Measurements from ENCODE around the gene TAL1.

The TAL1 gene

GRCh38 chr1:47216278-47217059 is 15.6 kb downstream of the TAL1 start:
- no peak overlapping the region for H3K4me3 Mint-ChIP-seq
- H3K36me3 Mint-ChIP-seq (ENCODE audit: low read depth), result no peaks in the 10 kb centered on the region
- peaks cover 31% of the 10 kb centered on the region for H3K27me3 Mint-ChIP-seq (ENCODE audit: low read depth)
- no peaks in the 10 kb centered on the region for H3K9me3 Mint-ChIP-seq
- no peaks in the 10 kb centered on the region for H3K4me1 Mint-ChIP-seq
- TF ChIP-seq CTCF (IDR thresholded peaks at IDR 0.05; ENCODE audit: unreplicated experiment in 3 of 3), result no peak
- no peak overlapping the region for H3K27ac Mint-ChIP-seq

DNA sequence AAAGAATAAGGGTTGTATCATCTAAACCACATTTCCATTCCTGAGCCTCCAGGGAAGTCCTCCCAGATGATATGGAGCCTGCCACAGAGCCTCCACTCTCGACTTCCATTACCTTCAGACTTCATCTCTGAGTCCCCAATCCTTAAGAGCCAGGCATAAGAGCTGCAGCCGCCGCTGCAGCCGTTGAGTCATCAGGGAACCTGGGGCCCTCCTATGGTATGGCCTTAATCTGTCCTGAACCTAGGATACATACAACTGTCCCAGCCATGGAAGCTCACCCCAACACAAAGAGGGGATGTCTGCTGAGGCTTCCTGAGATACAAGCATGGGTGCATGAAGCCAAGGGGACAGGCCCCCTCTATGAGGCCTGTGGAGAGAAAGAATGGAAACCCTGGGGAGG is 16.3 kb downstream of the TAL1 start:
- TF ChIP-seq CTCF (IDR thresholded peaks at IDR 0.05; ENCODE audit: unreplicated experiment in 3 of 3), result no peak
- H3K9me3 Mint-ChIP-seq, result no peaks in the 10 kb centered on the region
- H3K27me3 Mint-ChIP-seq (ENCODE audit: low read depth), result peaks cover 31% of the 10 kb centered on the region
- H3K36me3 Mint-ChIP-seq (ENCODE audit: low read depth), result no peaks in the 10 kb centered on the region
- H3K27ac Mint-ChIP-seq, result no peak overlapping the region
- H3K4me3 Mint-ChIP-seq, result no peak overlapping the region
- H3K4me1 Mint-ChIP-seq, result no peaks in the 10 kb centered on the region

DNA sequence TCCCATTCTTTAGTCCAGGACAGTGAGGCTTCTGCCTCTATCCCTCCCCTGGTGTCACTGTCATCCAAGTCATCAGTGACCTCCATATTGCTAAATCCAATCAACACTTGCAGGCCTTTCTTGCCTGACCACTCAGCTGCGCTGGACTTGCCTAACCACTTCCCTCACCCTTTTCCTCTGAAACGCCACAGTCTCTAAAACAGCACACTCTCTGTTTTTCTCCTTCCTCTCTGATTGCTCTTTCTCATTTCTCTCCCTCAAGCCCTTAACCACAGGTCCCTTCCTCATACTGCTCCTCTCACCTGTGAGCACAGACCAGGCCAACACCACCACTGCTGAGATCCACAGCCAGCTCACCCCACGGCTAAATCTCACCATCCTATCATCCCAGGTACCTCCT is 17.5 kb downstream of the TAL1 start:
- Mint-ChIP-seq H3K4me1 (no peaks in the 10 kb centered on the region), H3K9me3 (no peaks in the 10 kb centered on the region), H3K27ac (no peak overlapping the region), H3K36me3 (ENCODE audit: low read depth) (no peaks in the 10 kb centered on the region), H3K27me3 (ENCODE audit: low read depth) (peaks cover 35% of the 10 kb centered on the region), H3K4me3 (no peak overlapping the region)
- no peak for TF ChIP-seq CTCF (IDR thresholded peaks at IDR 0.05; ENCODE audit: unreplicated experiment in 3 of 3)

GRCh38 chr1:47213230-47213963 is 18.6 kb downstream of the TAL1 start:
- Mint-ChIP-seq H3K9me3 (no peaks in the 10 kb centered on the region), H3K4me1 (no peaks in the 10 kb centered on the region), H3K4me3 (no peak overlapping the region), H3K36me3 (ENCODE audit: low read depth) (no peaks in the 10 kb centered on the region), H3K27ac (no peak overlapping the region), H3K27me3 (ENCODE audit: low read depth) (peaks cover 36% of the 10 kb centered on the region)
- TF ChIP-seq CTCF (IDR thresholded peaks at IDR 0.05; ENCODE audit: unreplicated experiment in 3 of 3), result no peak

DNA sequence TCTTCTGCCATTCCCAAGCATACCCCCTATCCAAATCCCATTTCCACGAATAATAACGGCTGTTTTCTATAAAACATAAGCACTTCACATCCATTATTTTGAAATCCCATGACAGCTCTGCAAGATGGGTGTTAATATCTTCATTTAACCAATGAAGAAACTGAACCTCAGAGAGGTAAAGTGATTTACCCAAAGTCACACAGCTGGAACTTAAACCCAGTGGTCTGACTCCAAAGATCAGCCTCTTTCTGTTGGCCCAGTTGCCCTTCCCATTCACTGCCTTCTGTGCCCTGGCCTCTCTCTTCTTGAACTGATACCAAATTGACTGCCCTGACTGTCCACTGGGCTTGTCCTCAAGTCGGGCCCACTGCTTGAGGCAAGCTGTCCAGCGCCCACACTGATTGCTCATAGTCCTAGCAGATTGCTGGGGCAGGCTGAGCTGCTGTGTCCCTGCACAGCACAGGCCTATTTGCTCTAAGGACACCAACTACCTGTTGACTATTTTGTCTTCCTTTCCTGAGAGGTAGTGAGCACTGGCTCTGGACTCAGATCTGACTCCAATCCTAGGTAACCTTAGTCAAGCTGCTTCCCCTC is 19.3 kb downstream of the TAL1 start:
- Mint-ChIP-seq H3K36me3 (ENCODE audit: low read depth) (no peaks in the 10 kb centered on the region), H3K4me1 (no peaks in the 10 kb centered on the region), H3K4me3 (no peak overlapping the region), H3K9me3 (no peaks in the 10 kb centered on the region), H3K27me3 (ENCODE audit: low read depth) (peaks cover 36% of the 10 kb centered on the region), H3K27ac (no peak overlapping the region)
- TF ChIP-seq CTCF (IDR thresholded peaks at IDR 0.05; ENCODE audit: unreplicated experiment in 3 of 3), result no peak

Measured in nephron (organoid).